Liver (tissue), 9 donors: ENCODE measurements around the gene PPP2R2B. TPM values are rescaled to one million over a fixed set of nuclear protein-coding genes. Genes with fewer than 3 reads are reported as not detected.

Source experiments
- DNase-seq: peaks from one replicate; pipeline ENCODE4 v3.0.0-alpha.2; 2017; ENCODE audit warnings: low spot score
- H3K27ac ChIP-seq, 2 donors: one replicate each; pipeline ENCODE4 v1.7.0; 2013; ENCODE audit warnings: inconsistent platforms in 2 of 2, low read length in 2 of 2, control low read depth in 1 of 2, low read depth in 1 of 2, mild to moderate bottlenecking in 1 of 2
- H3K27me3 ChIP-seq, 4 donors: one replicate each; pipeline versions ENCODE4 v1.6.1 to v1.7.0; 2013; ENCODE audit warnings: low read length in 3 of 4, inconsistent platforms in 1 of 4, mild to moderate bottlenecking in 1 of 4, moderate library complexity in 1 of 4; ENCODE audit not compliant: control insufficient read depth in 4 of 4, insufficient read depth in 4 of 4
- H3K36me3 ChIP-seq, 4 donors: one replicate each; pipeline versions ENCODE4 v1.6.1 to v1.7.0; 2013; ENCODE audit warnings: low read length in 3 of 4, mild to moderate bottlenecking in 3 of 4, low read depth in 1 of 4, moderate library complexity in 1 of 4; ENCODE audit not compliant: control insufficient read depth in 4 of 4, insufficient read depth in 3 of 4
- H3K4me1 ChIP-seq, 4 donors: one replicate each; pipeline versions ENCODE4 v1.6.1 to v1.7.0; 2013; ENCODE audit warnings: low read length in 3 of 4, mild to moderate bottlenecking in 3 of 4, moderate library complexity in 1 of 4; ENCODE audit not compliant: control insufficient read depth in 4 of 4, insufficient read depth in 4 of 4
- H3K4me3 ChIP-seq, 3 donors: one replicate each; pipeline versions ENCODE4 v1.6.1 to v1.7.0; 2013; ENCODE audit warnings: low read length in 3 of 3, control low read depth in 1 of 3, low read depth in 1 of 3, mild to moderate bottlenecking in 1 of 3
- H3K9ac ChIP-seq, 2 donors: one replicate each; pipeline ENCODE4 v1.7.0; 2013; ENCODE audit warnings: low read length in 2 of 2, mild to moderate bottlenecking in 2 of 2, moderate library complexity in 2 of 2, control low read depth in 1 of 2, low read depth in 1 of 2
- H3K9me3 ChIP-seq, 4 donors: one replicate each; pipeline versions ENCODE4 v1.6.1 to v1.7.0; 2013; ENCODE audit warnings: low read length in 3 of 4; ENCODE audit not compliant: control insufficient read depth in 4 of 4
- ATF3 ChIP-seq: IDR thresholded peaks from 2 replicates; pipeline ENCODE4 v1.6.1; 2016; ENCODE audit warnings: antibody characterized with exemption
- EGR1 ChIP-seq, 2 donors: IDR thresholded peaks; 2 replicates each; pipeline ENCODE4 v1.6.1; 2016 to 2018; ENCODE audit warnings: antibody characterized with exemption in 2 of 2, low read depth in 2 of 2
- FOXA1 ChIP-seq: IDR thresholded peaks from 2 replicates; pipeline ENCODE4 v1.6.1; 2016; ENCODE audit warnings: antibody characterized with exemption
- GABPA ChIP-seq, 2 donors: IDR thresholded peaks in 1 of 2; conservative IDR thresholded peaks in 1 of 2; 2 replicates each; pipeline ENCODE4 v1.6.1; 2016; ENCODE audit warnings: antibody characterized with exemption in 2 of 2, mild to moderate bottlenecking in 1 of 2, moderate library complexity in 1 of 2
- HNF4G ChIP-seq: IDR thresholded peaks from 2 replicates; pipeline ENCODE4 v1.6.1; 2016; ENCODE audit warnings: antibody characterized with exemption
- JUND ChIP-seq, 2 donors: IDR thresholded peaks; 2 replicates each; pipeline ENCODE4 v1.6.1; 2016; ENCODE audit warnings: antibody characterized with exemption in 2 of 2
- MAX ChIP-seq: IDR thresholded peaks from 2 replicates; pipeline ENCODE4 v1.6.1; 2016; ENCODE audit warnings: antibody characterized with exemption
- NR2F2 ChIP-seq: IDR thresholded peaks from 2 replicates; pipeline ENCODE4 v1.6.1; 2016; ENCODE audit warnings: antibody characterized with exemption
- RAD21 ChIP-seq, 2 donors: IDR thresholded peaks; 2 replicates each; pipeline ENCODE4 v1.6.1; 2016; ENCODE audit warnings: antibody characterized with exemption in 2 of 2, mild to moderate bottlenecking in 2 of 2
- REST ChIP-seq: IDR thresholded peaks from 2 replicates; pipeline ENCODE4 v1.6.1; 2016; ENCODE audit warnings: antibody characterized with exemption, mild to moderate bottlenecking
- RXRA ChIP-seq, 2 donors: IDR thresholded peaks; 2 replicates each; pipeline ENCODE4 v1.6.1; 2017 to 2018; ENCODE audit warnings: antibody characterized with exemption in 2 of 2, mild to moderate bottlenecking in 1 of 2
- SP1 ChIP-seq: IDR thresholded peaks from 2 replicates; pipeline ENCODE4 v1.6.1; 2018; ENCODE audit warnings: antibody characterized with exemption, mild to moderate bottlenecking
- TAF1 ChIP-seq: conservative IDR thresholded peaks from 2 replicates; pipeline ENCODE4 v1.6.1; 2016; ENCODE audit warnings: antibody characterized with exemption, mild to moderate bottlenecking
- YY1 ChIP-seq: IDR thresholded peaks from 2 replicates; pipeline ENCODE4 v1.6.1; 2016; ENCODE audit warnings: antibody characterized with exemption, mild to moderate bottlenecking
- ZBTB33 ChIP-seq: IDR thresholded peaks from 2 replicates; pipeline ENCODE4 v1.6.1; 2016; ENCODE audit warnings: antibody characterized with exemption
- WGBS: extraction: QIAGEN DNeasy Blood & Tissue Kit; methylation state at CpG from one replicate; pipeline ENCODE4 v1.1.7; 2013; 5-methylcytosine and 5-hydroxymethylcytosine counted together
- polyA plus RNA-seq, 2 donors: library from polyadenylated mRNA; stranded (reverse) in 1 of 2; unstranded in 1 of 2; fragments of 200-250 nt in 1 of 2; fragments of >200 nt in 1 of 2; fragmentation: Nextera tagmentation in 1 of 2; extraction: Ambion mirVana in 1 of 2; gene quantifications; one replicate each; pipeline versions ENCODE4 v1.2.1 to v1.2.3, GENCODE V29; 2013 to 2015
- total RNA-seq, 2 donors: library from RNA; depleted of rRNA; stranded (reverse); fragments of >200 nt; gene quantifications; one replicate each; pipeline ENCODE4 v1.2.3, GENCODE V29; 2014
- donor health status: healthy.
- donor health status: healthy.
- donor health status: healthy.
- donor health status: healthy.
- donor health status: healthy.

PPP2R2B gene
- total and polyA plus RNA-seq, 4 donors, result 0.15 to 6.3 (median 0.40) TPM

GRCh38 chr5:146765089-146765832, 113.3 kb downstream of the PPP2R2B start:
- H3K36me3 ChIP-seq, result no peaks in the 10 kb centered on the region
- H3K9ac ChIP-seq, result no peak overlapping the region
- no peak for DNase-seq
- no peaks in the 10 kb centered on the region for H3K9me3 ChIP-seq
- no peak overlapping the region for H3K27ac ChIP-seq
- H3K27me3 ChIP-seq, result no peaks in the 10 kb centered on the region
- TF ChIP-seq MAX (no peak), ATF3 (no peak), NR2F2 (no peak)
- 75% methylated on average over 2 of the region's 2 CpGs for WGBS
- H3K4me3 ChIP-seq, result no peak overlapping the region
- peaks cover 0 to 2% (median 0%) of the 10 kb centered on the region in 4 donors for H3K4me1 ChIP-seq

- H3K27ac ChIP-seq, result no peak overlapping the region
- WGBS, result 30% methylated on average over 5 of the region's 5 CpGs
- no peak for DNase-seq
- H3K9me3 ChIP-seq, result no peaks in the 10 kb centered on the region
- no peaks in the 10 kb centered on the region for H3K27me3 ChIP-seq
- TF ChIP-seq MAX (no peak), SP1 (no peak), FOXA1 (no peak), ZBTB33 (no peak), NR2F2 (peak; percentile 26), RAD21 (IDR thresholded peaks at IDR 0.05) (peak in 1 of 2 donors; percentile 3), GABPA (IDR thresholded peaks at IDR 0.05 in 1 of 2, conservative IDR thresholded peaks at IDR 0.05 in 1 of 2) (no peak)
- peaks cover 0 to 2% (median 0%) of the 10 kb centered on the region in 4 donors for H3K4me1 ChIP-seq
- no peak overlapping the region for H3K4me3 ChIP-seq
- no peak overlapping the region for H3K9ac ChIP-seq
- no peaks in the 10 kb centered on the region for H3K36me3 ChIP-seq
Observed at GRCh38 chr5:146762830-146763229, 115.7 kb downstream of the PPP2R2B start.

- H3K4me3 ChIP-seq, result no peak overlapping the region
- no peak for DNase-seq
- no peak overlapping the region for H3K9ac ChIP-seq
- no peaks in the 10 kb centered on the region for H3K9me3 ChIP-seq
- no peaks in the 10 kb centered on the region for H3K27me3 ChIP-seq
- H3K4me1 ChIP-seq, result peaks cover 0 to 2% (median 0%) of the 10 kb centered on the region in 4 donors
- no peak overlapping the region for H3K27ac ChIP-seq
- no peaks in the 10 kb centered on the region for H3K36me3 ChIP-seq
- 91% methylated on average over 1 of the region's 1 CpG for WGBS
- TF ChIP-seq REST (no peak), FOXA1 (no peak), RAD21 (IDR thresholded peaks at IDR 0.05) (no peak), JUND (IDR thresholded peaks at IDR 0.05) (no peak), ZBTB33 (no peak), EGR1 (IDR thresholded peaks at IDR 0.05; ENCODE audit: low read depth in 2 of 2) (no peak), GABPA (IDR thresholded peaks at IDR 0.05 in 1 of 2, conservative IDR thresholded peaks at IDR 0.05 in 1 of 2) (no peak), RXRA (IDR thresholded peaks at IDR 0.05) (no peak), TAF1 (no peak), MAX (no peak), NR2F2 (no peak), SP1 (no peak), YY1 (no peak), HNF4G (no peak)
Observed at GRCh38 chr5:146761811-146762210, 116.7 kb downstream of the PPP2R2B start.
